Hematopoietic multipotent progenitor cell treated with erythropoietin and hydrocortisone succinate and interleukin-3 and kit ligand, for 6 days (in vitro differentiated cells): ENCODE data around the gene C3.
"Not testable (repeated sequence)": the region's sequence is repeated elsewhere in the genome, so short reads cannot be mapped to it uniquely, and the experiment has no call there.

Experiments used
- DNase-seq: peaks from one replicate; pipeline ENCODE4 v3.0.0-alpha.2; 2015

The C3 gene

GRCh38 chr19:6712231-6712630 is 8.2 kb downstream of the C3 start:
- no peak for DNase-seq

GRCh38 chr19:6711605-6712004 is 8.8 kb downstream of the C3 start:
- no peak for DNase-seq

GRCh38 chr19:6711078-6711361 is 9.4 kb downstream of the C3 start:
- no peak for DNase-seq

- no peak for DNase-seq
Observed at GRCh38 chr19:6710273-6711077, 10.0 kb downstream of the C3 start.

- DNase-seq: no peak
Observed at GRCh38 chr19:6709549-6709948, 10.9 kb downstream of the C3 start.

GRCh38 chr19:6708913-6709312 is 11.5 kb downstream of the C3 start:
- not testable (repeated sequence) for DNase-seq

GRCh38 chr19:6708346-6708745 is 12.1 kb downstream of the C3 start:
- DNase-seq: no peak

- no peak for DNase-seq
Observed at GRCh38 chr19:6707658-6708018, 12.8 kb downstream of the C3 start.

GRCh38 chr19:6707011-6707657 is 13.3 kb downstream of the C3 start:
- no peak for DNase-seq

GRCh38 chr19:6706633-6706958 is 13.9 kb downstream of the C3 start:
- DNase-seq: no peak

GRCh38 chr19:6705931-6706632 is 14.4 kb downstream of the C3 start:
- no peak for DNase-seq

GRCh38 chr19:6700586-6701316 is 19.7 kb downstream of the C3 start:
- no peak for DNase-seq

GRCh38 chr19:6699935-6700334 is 20.5 kb downstream of the C3 start:
- DNase-seq: no peak

- DNase-seq: no peak
Observed at GRCh38 chr19:6697291-6697690, 23.2 kb downstream of the C3 start.

GRCh38 chr19:6696239-6696820 is 24.1 kb downstream of the C3 start:
- no peak for DNase-seq

GRCh38 chr19:6694147-6694815 is 26.2 kb downstream of the C3 start:
- peak; percentile 62 for DNase-seq

- peak; percentile 77 for DNase-seq
Observed at GRCh38 chr19:6693681-6694080, 26.8 kb downstream of the C3 start.

GRCh38 chr19:6693056-6693471 is 27.4 kb downstream of the C3 start:
- DNase-seq: no peak

GRCh38 chr19:6692027-6692426 is 28.4 kb downstream of the C3 start:
- no peak for DNase-seq

GRCh38 chr19:6691342-6691741 is 29.1 kb downstream of the C3 start:
- no peak for DNase-seq

GRCh38 chr19:6690160-6690885 is 30.1 kb downstream of the C3 start:
- DNase-seq: no peak

- no peak for DNase-seq
Observed at GRCh38 chr19:6687114-6687513, 33.3 kb downstream of the C3 start.
